Large intestine (tissue), 3 donors: ENCODE data around the gene CDKN1B. TPM values are rescaled to one million over a fixed set of nuclear protein-coding genes. Genes with fewer than 3 reads are reported as not detected.
"Not testable (repeated sequence)": the region's sequence is repeated elsewhere in the genome, so short reads cannot be mapped to it uniquely, and the experiment has no call there.

ENCODE experiments used
- DNase-seq, 2 donors: peaks; one replicate each; pipeline versions ENCODE4 v3.0.0 to v3.0.0-alpha.2; 2013
- H3K27ac ChIP-seq: one replicate; pipeline ENCODE4 v1.5.1; 2013; ENCODE audit warnings: low read length
- H3K27me3 ChIP-seq: 2 replicates; pipeline ENCODE4 v1.6.1; 2013; ENCODE audit warnings: low read length; ENCODE audit not compliant: control insufficient read depth, insufficient read depth
- H3K36me3 ChIP-seq: 2 replicates; pipeline ENCODE4 v1.6.1; 2013; ENCODE audit warnings: low read length; ENCODE audit not compliant: control insufficient read depth, insufficient read depth
- H3K4me1 ChIP-seq: one replicate; pipeline ENCODE4 v1.6.1; 2013; ENCODE audit warnings: low read length; ENCODE audit not compliant: control insufficient read depth, insufficient read depth
- H3K4me3 ChIP-seq: one replicate; pipeline ENCODE4 v1.5.1; 2013; ENCODE audit warnings: low read length
- H3K9me3 ChIP-seq: one replicate; pipeline ENCODE4 v1.6.1; 2013; ENCODE audit warnings: mild to moderate bottlenecking, low read depth, low read length, moderate library complexity; ENCODE audit not compliant: control insufficient read depth
- WGBS: methylation state at CpG from one replicate; pipeline ENCODE4 v1.1.5; 2013; ENCODE audit warnings: low lambda C conversion rate; ENCODE audit not compliant: insufficient coverage; 5-methylcytosine and 5-hydroxymethylcytosine counted together
- polyA plus RNA-seq: library from polyadenylated mRNA; unstranded; fragments of 120-200 nt; gene quantifications from one replicate; pipeline ENCODE4 v1.2.1, GENCODE V29; 2013

CDKN1B gene
- polyA plus RNA-seq, 1 donor = 85.9 TPM

DNA sequence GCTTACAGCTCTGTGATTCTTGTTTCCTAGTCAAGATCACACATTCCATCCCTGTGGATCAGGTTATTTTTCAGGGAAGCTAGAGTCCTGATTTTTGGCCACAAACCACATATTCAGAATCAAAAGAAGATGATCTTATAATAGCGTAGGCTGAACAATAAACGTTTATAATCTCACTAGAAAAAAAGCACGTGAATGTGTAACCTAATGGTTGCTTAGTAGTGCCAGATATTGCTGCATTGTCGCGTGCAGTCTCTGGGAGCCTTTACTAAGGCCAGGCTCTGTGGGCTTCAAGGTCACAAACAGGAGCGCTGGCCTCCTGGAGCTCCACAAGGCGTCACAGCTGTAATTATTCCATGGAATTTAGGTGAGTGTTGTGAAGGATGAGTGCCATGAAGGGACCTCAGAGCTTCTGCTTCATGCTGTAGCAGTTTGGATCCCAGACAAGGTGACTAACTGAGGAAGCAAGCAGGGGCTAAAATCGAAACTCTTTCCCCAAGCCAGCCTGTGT, 17.4 kb downstream of the CDKN1B start:
- DNase-seq = no peak
- Histone ChIP-seq H3K4me3 (no peak overlapping the region), H3K4me1 (peaks cover 4% of the 10 kb centered on the region), H3K27ac (no peak overlapping the region), H3K9me3 (no peaks in the 10 kb centered on the region), H3K27me3 (no peaks in the 10 kb centered on the region), H3K36me3 (no peaks in the 10 kb centered on the region)
- WGBS = no CpG with 5 or more reads among the region's 8 CpGs

- WGBS = no CpG with 5 or more reads among the region's 1 CpG
- H3K27me3 ChIP-seq = no peaks in the 10 kb centered on the region
- H3K4me3 ChIP-seq = no peak overlapping the region
- H3K4me1 ChIP-seq = peaks cover 4% of the 10 kb centered on the region
- H3K36me3 ChIP-seq = no peaks in the 10 kb centered on the region
- no peaks in the 10 kb centered on the region for H3K9me3 ChIP-seq
- no peak for DNase-seq
- no peak overlapping the region for H3K27ac ChIP-seq
Observed at GRCh38 chr12:12735301-12735700, 18.1 kb downstream of the CDKN1B start.

- 80% methylated on average over 3 of the region's 9 CpGs for WGBS
- no peaks in the 10 kb centered on the region for H3K9me3 ChIP-seq
- peaks cover 4% of the 10 kb centered on the region for H3K4me1 ChIP-seq
- H3K4me3 ChIP-seq = no peak overlapping the region
- no peak overlapping the region for H3K27ac ChIP-seq
- no peaks in the 10 kb centered on the region for H3K36me3 ChIP-seq
- H3K27me3 ChIP-seq = no peaks in the 10 kb centered on the region
- DNase-seq = no peak
Observed at GRCh38 chr12:12736759-12737676, 19.9 kb downstream of the CDKN1B start.

GRCh38 chr12:12738152-12738551, 21.0 kb downstream of the CDKN1B start:
- not testable (repeated sequence) for H3K27me3 ChIP-seq, H3K4me3 ChIP-seq, DNase-seq, H3K27ac ChIP-seq, H3K4me1 ChIP-seq, H3K36me3 ChIP-seq, H3K9me3 ChIP-seq
- WGBS = 100% methylated on average over 1 of the region's 2 CpGs

GRCh38 chr12:12741660-12742059, 24.5 kb downstream of the CDKN1B start:
- no CpG with 5 or more reads among the region's 3 CpGs for WGBS
- H3K4me3 ChIP-seq = no peak overlapping the region
- H3K27ac ChIP-seq = no peak overlapping the region
- H3K4me1 ChIP-seq = peaks cover 8% of the 10 kb centered on the region
- H3K27me3 ChIP-seq = no peaks in the 10 kb centered on the region
- H3K36me3 ChIP-seq = no peaks in the 10 kb centered on the region
- no peak for DNase-seq
- no peaks in the 10 kb centered on the region for H3K9me3 ChIP-seq

- DNase-seq = no peak
- H3K4me3 ChIP-seq = no peak overlapping the region
- no peaks in the 10 kb centered on the region for H3K27me3 ChIP-seq
- WGBS = no CpG with 5 or more reads among the region's 8 CpGs
- H3K4me1 ChIP-seq = peaks cover 6% of the 10 kb centered on the region
- H3K27ac ChIP-seq = no peak overlapping the region
- H3K9me3 ChIP-seq = no peaks in the 10 kb centered on the region
- no peaks in the 10 kb centered on the region for H3K36me3 ChIP-seq
Observed at GRCh38 chr12:12744546-12745305, 27.6 kb downstream of the CDKN1B start.

DNA sequence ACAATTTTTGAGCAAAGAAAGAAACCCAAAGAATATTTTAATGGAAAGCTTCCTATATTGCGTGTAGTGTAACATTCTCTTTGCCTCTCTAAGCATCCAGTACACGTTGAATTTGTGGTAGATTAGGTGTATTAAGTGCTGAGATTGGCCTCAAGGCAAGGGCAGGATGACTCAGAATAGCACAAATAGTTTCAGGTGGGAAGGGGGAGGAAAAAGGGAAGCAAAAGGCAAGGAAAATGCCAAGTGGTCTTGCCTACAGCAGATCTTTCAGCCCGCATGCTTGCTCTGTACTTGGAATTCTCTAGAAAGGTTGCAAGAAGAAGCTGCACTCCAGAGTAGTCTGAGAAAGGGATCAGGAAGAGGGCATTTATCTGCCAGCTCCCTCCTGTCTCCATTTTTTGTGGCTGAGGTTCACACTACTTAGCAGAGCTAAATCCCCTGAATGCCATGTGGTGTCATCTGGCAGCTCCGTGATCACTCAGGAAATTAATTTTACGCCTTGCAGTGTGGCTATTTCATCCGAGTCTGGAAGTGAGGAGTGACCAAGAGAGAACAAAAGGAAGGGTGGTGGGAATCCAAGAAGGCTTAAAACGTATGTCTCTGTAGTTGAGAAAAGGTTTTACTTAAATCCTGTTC, 28.5 kb downstream of the CDKN1B start:
- Histone ChIP-seq H3K4me1 (peaks cover 6% of the 10 kb centered on the region), H3K27me3 (no peaks in the 10 kb centered on the region), H3K36me3 (no peaks in the 10 kb centered on the region), H3K27ac (no peak overlapping the region), H3K4me3 (no peak overlapping the region), H3K9me3 (no peaks in the 10 kb centered on the region)
- DNase-seq = no peak
- 92% methylated on average over 4 of the region's 7 CpGs for WGBS

DNA sequence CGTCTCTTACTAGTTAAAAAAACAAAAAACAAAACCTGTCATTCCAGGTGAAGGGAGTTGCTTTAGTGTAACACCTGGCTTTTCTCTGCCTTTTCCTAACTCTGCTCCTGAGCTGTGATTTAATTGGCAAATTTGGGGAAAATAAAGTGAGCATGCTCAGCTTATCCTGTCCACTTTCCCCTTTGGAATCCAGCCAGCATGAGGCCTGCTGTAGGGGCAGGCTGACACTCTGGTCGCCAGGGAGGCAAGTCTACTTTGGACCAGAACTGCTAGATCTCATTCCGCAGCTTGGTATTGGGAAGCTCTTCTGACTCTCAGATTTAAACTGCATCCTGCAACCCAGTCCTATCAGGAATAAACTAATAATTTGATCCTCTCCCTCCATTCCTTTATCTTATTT, 30.1 kb downstream of the CDKN1B start:
- Histone ChIP-seq H3K9me3 (no peaks in the 10 kb centered on the region), H3K4me1 (peaks cover 6% of the 10 kb centered on the region), H3K4me3 (no peak overlapping the region), H3K27me3 (no peaks in the 10 kb centered on the region), H3K36me3 (no peaks in the 10 kb centered on the region), H3K27ac (no peak overlapping the region)
- no peak for DNase-seq
- no CpG with 5 or more reads among the region's 3 CpGs for WGBS

GRCh38 chr12:12748044-12748443, 30.9 kb downstream of the CDKN1B start:
- no CpG with 5 or more reads among the region's 3 CpGs for WGBS
- Histone ChIP-seq H3K4me3 (no peak overlapping the region), H3K4me1 (peaks cover 6% of the 10 kb centered on the region), H3K36me3 (no peaks in the 10 kb centered on the region), H3K27me3 (no peaks in the 10 kb centered on the region), H3K27ac (no peak overlapping the region), H3K9me3 (no peaks in the 10 kb centered on the region)
- DNase-seq = no peak

- Histone ChIP-seq H3K9me3 (no peaks in the 10 kb centered on the region), H3K27ac (no peak overlapping the region), H3K36me3 (no peaks in the 10 kb centered on the region), H3K27me3 (no peaks in the 10 kb centered on the region), H3K4me3 (no peak overlapping the region), H3K4me1 (peaks cover 6% of the 10 kb centered on the region)
- DNase-seq = no peak
- WGBS = no CpG with 5 or more reads among the region's 7 CpGs
Observed at GRCh38 chr12:12749433-12749832, 32.3 kb downstream of the CDKN1B start.
